ENCODE measurements around the gene DPCD. TPM values are rescaled to one million over a fixed set of nuclear protein-coding genes. Genes with fewer than 3 reads are reported as not detected.

The DPCD gene
- total RNA-seq, 1 donor from 2014 or later: 28.5 TPM

DNA sequence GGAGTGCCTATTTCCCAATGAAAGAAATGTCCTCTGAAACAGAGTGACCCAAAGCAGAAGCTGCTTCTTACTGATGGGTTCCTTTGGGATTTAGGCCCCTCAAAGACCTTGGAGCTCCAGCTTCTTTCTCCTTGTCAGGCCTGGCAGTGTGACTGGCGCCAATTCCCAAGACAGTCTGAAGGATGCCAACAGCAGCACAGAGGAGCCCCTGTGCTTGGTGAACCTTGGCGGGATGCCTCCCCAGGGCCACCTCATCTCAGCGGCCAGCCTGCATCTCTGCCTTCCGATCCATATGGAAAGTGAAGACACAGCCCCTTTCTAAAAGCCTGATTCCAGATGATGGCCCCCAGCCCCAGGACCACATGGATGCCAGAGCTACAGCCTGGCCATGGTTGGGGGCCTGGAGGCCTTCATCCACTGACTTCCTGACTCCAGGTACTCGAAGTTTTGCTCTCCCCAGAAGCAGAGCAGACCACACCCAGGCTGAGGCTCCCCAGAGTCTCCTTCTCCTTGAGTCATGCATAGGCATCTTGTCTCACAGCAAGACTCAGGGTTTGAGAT is 61.5 kb downstream of the DPCD start:
- DNase-seq (ENCODE audit: low spot score in 2 of 2) (no peak), FAIRE-seq (no peak)

- DNase-seq (ENCODE audit: low spot score in 2 of 2): no peak
Measured at GRCh38 chr10:101650863-101651262, 62.7 kb downstream of the DPCD start.

DNA sequence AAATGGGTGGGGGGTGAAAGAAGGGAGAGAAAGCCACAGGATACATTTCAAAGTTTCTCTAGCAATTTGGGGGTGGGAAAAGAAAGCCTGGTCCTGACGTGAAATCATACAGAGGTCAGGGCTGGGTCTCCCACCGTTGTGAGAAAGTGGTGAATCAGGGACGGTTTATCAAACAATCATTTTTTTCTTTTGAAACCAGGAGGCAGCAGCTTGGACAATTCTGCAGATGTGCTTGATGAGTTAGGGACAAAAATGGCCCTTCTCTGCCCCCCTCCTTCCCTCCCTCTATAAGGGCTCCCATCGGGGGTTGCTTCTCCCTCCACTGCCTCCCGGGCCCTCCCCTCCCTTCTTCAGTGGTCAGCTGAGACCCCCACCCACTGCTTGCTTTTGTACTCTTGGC is 63.2 kb downstream of the DPCD start:
- DNase-seq (ENCODE audit: low spot score in 2 of 2): no peak
- FAIRE-seq: no peak

More at GRCh38 chr10:101650863-101651262, 62.7 kb downstream of the DPCD start:
- no peak for FAIRE-seq

DNA sequence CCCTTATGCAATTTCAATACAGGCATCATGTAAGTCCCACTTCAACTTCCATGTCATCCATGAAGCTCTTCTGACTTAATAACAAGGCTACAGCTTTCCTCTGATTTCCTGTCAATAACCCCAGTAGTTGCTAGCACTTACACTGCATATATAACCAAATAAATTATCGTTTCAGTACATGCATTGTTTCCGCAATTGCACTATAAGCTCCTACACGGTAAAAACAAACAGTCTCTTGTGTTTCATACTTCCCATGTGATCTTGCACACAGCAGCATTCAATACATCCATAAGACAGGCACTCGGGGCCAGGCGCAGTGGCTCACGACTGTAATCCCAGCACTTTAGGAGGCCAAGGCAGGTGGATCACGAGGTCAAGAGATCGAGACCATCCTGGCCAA is 65.4 kb downstream of the DPCD start:
- DNase-seq (ENCODE audit: low spot score in 2 of 2): no peak
- FAIRE-seq: no peak

GRCh38 chr10:101655570-101655969 is 67.4 kb downstream of the DPCD start:
- DNase-seq (ENCODE audit: low spot score in 2 of 2): no peak
- FAIRE-seq: no peak

DNA sequence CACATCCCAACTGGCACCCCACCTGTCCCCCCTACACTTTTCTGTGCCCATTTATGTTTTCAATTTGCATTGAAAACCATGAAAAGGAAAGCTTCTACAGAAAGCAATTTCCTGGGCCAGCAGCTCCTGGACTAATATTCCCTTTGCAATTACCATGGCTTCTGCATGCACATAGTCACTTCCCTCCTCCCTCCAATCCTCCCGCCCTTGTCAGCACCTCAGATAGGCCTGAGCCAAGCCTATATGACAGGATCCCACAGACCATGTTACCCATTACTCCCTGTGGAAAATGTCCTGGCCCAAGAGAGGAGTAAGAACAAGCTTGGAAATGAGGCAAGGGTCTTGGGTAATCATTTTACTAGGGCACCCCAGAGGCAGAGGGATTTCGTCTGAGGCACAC is 68.8 kb downstream of the DPCD start:
- FAIRE-seq: no peak
- DNase-seq (ENCODE audit: low spot score in 2 of 2): no peak

- DNase-seq (ENCODE audit: low spot score in 2 of 2): no peak
- FAIRE-seq: no peak
Measured at GRCh38 chr10:101658975-101659374, 70.9 kb downstream of the DPCD start.

Small RNA genes within 50 kb of the gene (small RNA-seq; reads per million reads assigned to genes)
- gene MIR3158-1 (not detected), gene RNU6-1165P (not detected)

Other genes with a start within 250 kb of the DPCD start
- 39.1 TPM for gene BTRC, start 234.2 kb upstream of the DPCD start, total RNA-seq
- gene POLL, start 64 bp upstream of the DPCD start, total RNA-seq: 6.5 TPM
- 75.4 TPM for gene FBXW4, start 106.8 kb downstream of the DPCD start, total RNA-seq
- gene FGF8, start 187.8 kb downstream of the DPCD start, total RNA-seq: not detected
- 53.4 TPM for gene NPM3, start 195.1 kb downstream of the DPCD start, total RNA-seq
- gene OGA, start 230.1 kb downstream of the DPCD start, total RNA-seq: 407 TPM